ENCODE measurements around the gene ARHGAP33. TPM values are rescaled to one million over a fixed set of nuclear protein-coding genes. Genes with fewer than 3 reads are reported as not detected.

ARHGAP33 gene
- total and polyA plus RNA-seq, 2 of the 8 experiments (the other 6 are each of a cell fraction or from before 2014, with no cell fraction given) = 6.5 to 25.2 TPM

GRCh38 chr19:35729763-35730162 is 45.6 kb upstream of the ARHGAP33 start:
- Histone ChIP-seq H3K36me3 (ENCODE audit: control insufficient read depth in 2 of 4, insufficient read depth in 4 of 4, low read length in 3 of 4) (peaks cover 33 to 73% (median 69%) of the 10 kb centered on the region in 4 experiments), H4K91ac (replicated peaks; ENCODE audit: insufficient read length, low read length) (no peak overlapping the region), H3K56ac (replicated peaks; ENCODE audit: insufficient read length, low read depth, low read length) (no peak overlapping the region), H3K23ac (ENCODE audit: insufficient read length) (no peak overlapping the region), H2BK12ac (ENCODE audit: low read depth, low read length) (no peak overlapping the region), H2BK120ac (replicated peaks; ENCODE audit: low read depth, low read length) (no peak overlapping the region), H3K79me1 (ENCODE audit: low read depth, low read length) (no peaks in the 10 kb centered on the region), H3K23me2 (ENCODE audit: low read depth, low read length) (no peaks in the 10 kb centered on the region), H3K9ac (replicated peaks in 1 of 4; ENCODE audit: extremely low read depth in 1 of 4, low read depth in 3 of 4, low read length in 3 of 4) (no peak overlapping the region), H3K14ac (ENCODE audit: insufficient read length) (no peak overlapping the region), H3K18ac (ENCODE audit: extremely low read depth, low read length) (no peak overlapping the region), H3K4ac (replicated peaks; ENCODE audit: insufficient read length, low read depth, low read length) (no peak overlapping the region), H4K8ac (ENCODE audit: extremely low read depth, insufficient read depth, low read length) (no peak overlapping the region), H3K27me3 (replicated peaks in 1 of 4; ENCODE audit: control insufficient read depth in 3 of 4, extremely low read depth in 1 of 4, insufficient read depth in 3 of 4, low read length in 3 of 4) (no peaks in the 10 kb centered on the region), H3K27ac (ENCODE audit: low read depth, low read length) (no peak overlapping the region), H2AK5ac (ENCODE audit: low read depth, low read length) (no peak overlapping the region), H2BK15ac (ENCODE audit: low read length) (no peak overlapping the region), H2BK5ac (ENCODE audit: low read depth, low read length) (no peak overlapping the region), H3K4me3 (ENCODE audit: extremely low read depth in 1 of 4, insufficient read depth in 2 of 4, low read depth in 3 of 4, low read length in 4 of 4) (no peak overlapping the region), H2BK20ac (ENCODE audit: low read length) (no peak overlapping the region), H3K9me3 (ENCODE audit: insufficient read depth in 2 of 2, low read depth in 1 of 2, low read length in 1 of 2) (no peaks in the 10 kb centered on the region), H3K4me1 (replicated peaks in 1 of 4; ENCODE audit: control insufficient read depth in 3 of 4, insufficient read depth in 4 of 4, low read length in 3 of 4) (no peaks in the 10 kb centered on the region), H4K20me1 (replicated peaks in 1 of 2; ENCODE audit: control insufficient read depth in 1 of 2, insufficient read depth in 2 of 2, low read length in 2 of 2) (peaks cover 12 to 24% of the 10 kb centered on the region in 2 experiments), H3K4me2 (ENCODE audit: insufficient read depth in 1 of 2, low read depth in 2 of 2, low read length in 2 of 2) (no peak overlapping the region), H4K5ac (ENCODE audit: insufficient read length, low read depth, low read length) (no peak overlapping the region), H2AFZ (ENCODE audit: low read length) (no peak overlapping the region), H3K79me2 (ENCODE audit: control insufficient read depth in 1 of 2, insufficient read depth in 2 of 2, low read length in 2 of 2) (no peaks in the 10 kb centered on the region)
- TF ChIP-seq CTBP2 (IDR thresholded peaks at IDR 0.05; ENCODE audit: borderline replicate concordance, insufficient read depth, insufficient read length, low read length) (no peak), RAD21 (IDR thresholded peaks at IDR 0.05 in 1 of 2, conservative IDR thresholded peaks at IDR 0.05 in 1 of 2; ENCODE audit: low read depth in 2 of 2, low read length in 2 of 2) (no peak), SP2 (IDR thresholded peaks at IDR 0.05; ENCODE audit: low read length) (no peak), CHD1 (IDR thresholded peaks at IDR 0.05; ENCODE audit: low read depth, low read length) (no peak), GABPA (IDR thresholded peaks at IDR 0.05; ENCODE audit: borderline replicate concordance, insufficient read depth, low read length) (no peak)
- ChIA-PET POLR2A (ENCODE audit: partially characterized antibody) (interaction anchor here (1.0 to 3.4 kb wide), 2 partner anchors 10 to 11 kb away, joined by 4 to 14 read pairs; no protein-coding TSS in a partner anchor), CTCF (ENCODE audit: partially characterized antibody) (interaction anchor here (0.5 to 11.8 kb wide), 4 partner anchors 8 to 232 kb away, joined by 3 to 80 read pairs (median 3); partner anchors contain the start of gene IGFLR1)
- DNase-seq (ENCODE audit: low read depth in 1 of 2, low spot score in 2 of 2) (no peak), FAIRE-seq (no peak)
- WGBS, 2 experiments (ENCODE audit: extremely low coverage in 1 of 2, insufficient coverage in 1 of 2, insufficient read length in 1 of 2, insufficient replicate concordance in 2 of 2, low coverage in 1 of 2, low lambda C conversion rate in 2 of 2, missing lambda C conversion rate in 1 of 2) = 83% methylated on average over 7 of the region's 11 CpGs; no CpG with 5 or more reads in 1 of the 2 experiments
